HepG2 (cell line): ENCODE measurements around the gene RNF126. TPM values are rescaled to one million over a fixed set of nuclear protein-coding genes. Genes with fewer than 3 reads are reported as not detected.

Source experiments
- AKNA ChIP-seq: sonication (generic); formaldehyde crosslinking; IDR thresholded peaks from 2 replicates; pipeline ENCODE4 v1.4.0; 2020; ENCODE audit warnings: missing genetic modification reagents, borderline replicate concordance
- E2F1 ChIP-seq: sonication (generic); formaldehyde crosslinking; IDR thresholded peaks from 2 replicates; pipeline ENCODE4 v1.5.0; 2020; ENCODE audit warnings: missing genetic modification reagents
- ETV5 ChIP-seq: IDR thresholded peaks from 2 replicates; pipeline ENCODE4 v1.6.1; 2018; ENCODE audit warnings: missing biosample characterization, missing genetic modification reagents, inconsistent platforms, borderline replicate concordance
- KDM5A ChIP-seq: fragments of 200-600 bp; sonication (generic); IDR thresholded peaks from 2 replicates; pipeline ENCODE4 v1.7.0; 2018; ENCODE audit warnings: antibody characterized with exemption, mild to moderate bottlenecking, low read length, borderline replicate concordance
- MTA3 ChIP-seq: sonication (generic); formaldehyde crosslinking; IDR thresholded peaks from 2 replicates; pipeline ENCODE4 v1.4.0; 2020; ENCODE audit warnings: missing genetic modification reagents
- TBL1XR1 ChIP-seq: fragments of 150-350 bp; IDR thresholded peaks from 2 replicates; pipeline ENCODE4 v1.6.1; 2014; ENCODE audit warnings: borderline replicate concordance, low read length; ENCODE audit not compliant: partially characterized antibody
- ZNF318 ChIP-seq: sonication (generic); formaldehyde crosslinking; IDR thresholded peaks from 2 replicates; pipeline ENCODE4 v1.4.0; 2020; ENCODE audit warnings: mild to moderate bottlenecking, missing genetic modification reagents
- ZNF563 ChIP-seq: sonication (generic); formaldehyde crosslinking; IDR thresholded peaks from 2 replicates; pipeline ENCODE4 v1.8.0; 2022; ENCODE audit warnings: mild to moderate bottlenecking, moderate library complexity, missing genetic modification reagents
- ZNF709 ChIP-seq: sonication (generic); formaldehyde crosslinking; IDR thresholded peaks from 2 replicates; pipeline ENCODE4 v1.5.0; 2020; ENCODE audit warnings: mild to moderate bottlenecking, missing genetic modification reagents
- ZNF816 ChIP-seq: sonication (generic); formaldehyde crosslinking; IDR thresholded peaks from 2 replicates; pipeline ENCODE4 v1.8.0; 2022; ENCODE audit warnings: missing genetic modification reagents, mild to moderate bottlenecking, borderline replicate concordance
- polyA plus RNA-seq, 8 experiments: library from polyadenylated mRNA; depleted of rRNA in 3 of 8; stranded (reverse) in 7 of 8; unstranded in 1 of 8; fragments of >200 nt; fragmentation: Illumina TruSeq in 4 of 8; extraction: Trizol in 4 of 8; gene quantifications; 2 replicates each; pipeline versions ENCODE4 v1.2.1 to v1.2.3, GENCODE V29; 2011 to 2016; ENCODE audit warnings: low read depth in 4 of 8, missing spikeins in 1 of 8, mixed read lengths in 1 of 8; ENCODE audit not compliant: insufficient read depth in 1 of 8
- total RNA-seq, 5 experiments: library from RNA; depleted of rRNA; stranded (reverse); fragments of >200 nt; fragmentation: Illumina TruSeq; extraction: Trizol; gene quantifications; 2 replicates each; pipeline ENCODE4 v1.2.3, GENCODE V29; 2016; ENCODE audit warnings: low read depth in 1 of 5

RNF126 gene
- total and polyA plus RNA-seq, 2 of the 13 experiments (the other 11 are each of a cell fraction or from before 2014, with no cell fraction given), result 23.2 to 34.0 TPM

GRCh38 chr19:633068-633785 is 29.8 kb downstream of the RNF126 start, which contains the start of gene POLRMT (continued):
- TF ChIP-seq ZNF318 (CRISPR knock-in tag) (no peak), KDM5A (no peak; the same call in 1 of the 2 replicates), TBL1XR1 (peak; percentile 45), ZNF563 (CRISPR knock-in tag) (no peak), ZNF816 (CRISPR knock-in tag) (peak; percentile 44; the same call in 1 of the 2 replicates), MTA3 (CRISPR knock-in tag) (no peak), E2F1 (CRISPR knock-in tag) (peak; percentile 65; the same call in 1 of the 2 replicates), ZNF709 (no peak), ETV5 (CRISPR knock-in tag) (peak; percentile 76), AKNA (CRISPR knock-in tag) (no peak)
